ENCODE results near the gene LYPD1. TPM values are rescaled to one million over a fixed set of nuclear protein-coding genes. Genes with fewer than 3 reads are reported as not detected.

Gene LYPD1
- total RNA-seq, 1 experiment from 2014 or later, result 0.21 TPM

- no peak for ATAC-seq
- ChIA-PET CTCF (no interaction called here), POLR2A (no interaction called here)
- no peak overlapping the region for H3K27ac ChIP-seq (ENCODE audit: low read length)
- no TSS peak for BruUV-seq (replicated peaks)
- no peaks in the 10 kb centered on the region for H3K27me3 ChIP-seq (ENCODE audit: control insufficient read depth, insufficient read depth, low read length)
- intact Hi-C loops (cut with micrococcal nuclease; ENCODE audit: unreplicated experiment), result no loop called here
- no peaks in the 10 kb centered on the region for H3K9me3 ChIP-seq (ENCODE audit: control insufficient read depth, insufficient read depth, low read depth, low read length)
- in situ Hi-C loops (cut with HindIII; ENCODE audit: low pct_unique_long_range_greater_than_20kb, low sequenced_read_pairs), result no loop called here
- DNase-seq (ENCODE audit: low read depth, low spot score), result no peak
- no peaks in the 10 kb centered on the region for H3K36me3 ChIP-seq (ENCODE audit: control insufficient read depth, insufficient read depth, low read length)
- H3K4me1 ChIP-seq (ENCODE audit: control insufficient read depth, insufficient read depth, low read length), result no peaks in the 10 kb centered on the region
- H3K4me3 ChIP-seq (ENCODE audit: low read depth in 2 of 2, low read length in 2 of 2), result no peak overlapping the region
- TF ChIP-seq REST (IDR thresholded peaks at IDR 0.05; ENCODE audit: insufficient read depth in 1 of 2, low read depth in 2 of 2, low read length in 1 of 2) (no peak), POLR2AphosphoS5 (IDR thresholded peaks at IDR 0.05; ENCODE audit: low read depth, low read length) (no peak), TCF7L2 (IDR thresholded peaks at IDR 0.05; ENCODE audit: low read depth, low read length) (no peak), SIN3A (IDR thresholded peaks at IDR 0.05; ENCODE audit: borderline replicate concordance, insufficient read depth, low read depth, low read length) (no peak), CTCF (IDR thresholded peaks at IDR 0.05) (no peak)
Observed at GRCh38 chr2:132638313-132639040, 31.5 kb downstream of the LYPD1 start.

GRCh38 chr2:132636346-132636745 is 33.7 kb downstream of the LYPD1 start:
- Histone ChIP-seq H3K9me3 (ENCODE audit: control insufficient read depth, insufficient read depth, low read depth, low read length) (no peaks in the 10 kb centered on the region), H3K4me1 (ENCODE audit: control insufficient read depth, insufficient read depth, low read length) (no peaks in the 10 kb centered on the region), H3K4me3 (ENCODE audit: low read depth in 2 of 2, low read length in 2 of 2) (no peak overlapping the region), H3K36me3 (ENCODE audit: control insufficient read depth, insufficient read depth, low read length) (no peaks in the 10 kb centered on the region), H3K27ac (ENCODE audit: low read length) (no peak overlapping the region), H3K27me3 (ENCODE audit: control insufficient read depth, insufficient read depth, low read length) (no peaks in the 10 kb centered on the region)
- no peak for TF ChIP-seq TCF7L2 (IDR thresholded peaks at IDR 0.05; ENCODE audit: low read depth, low read length)
- TF ChIP-seq SIN3A (IDR thresholded peaks at IDR 0.05; ENCODE audit: borderline replicate concordance, insufficient read depth, low read depth, low read length), result no peak
- TF ChIP-seq CTCF (IDR thresholded peaks at IDR 0.05), result no peak
- no peak for TF ChIP-seq REST (IDR thresholded peaks at IDR 0.05; ENCODE audit: insufficient read depth in 1 of 2, low read depth in 2 of 2, low read length in 1 of 2)
- TF ChIP-seq POLR2AphosphoS5 (IDR thresholded peaks at IDR 0.05; ENCODE audit: low read depth, low read length), result no peak
- BruUV-seq (replicated peaks), result no TSS peak
- ChIA-PET POLR2A (no interaction called here), CTCF (no interaction called here)
- no peak for DNase-seq (ENCODE audit: low read depth, low spot score)
- intact Hi-C loops (cut with micrococcal nuclease; ENCODE audit: unreplicated experiment), result no loop called here
- in situ Hi-C loops (cut with HindIII; ENCODE audit: low pct_unique_long_range_greater_than_20kb, low sequenced_read_pairs), result no loop called here
- no peak for ATAC-seq

Measured in Panc1 (cell line).